Tibial nerve (tissue), 4 donors: Measurements from ENCODE around the gene ABCA9. TPM values are rescaled to one million over a fixed set of nuclear protein-coding genes. Genes with fewer than 3 reads are reported as not detected.
"Not testable (repeated sequence)": the region's sequence is repeated elsewhere in the genome, so short reads cannot be mapped to it uniquely, and the experiment has no call there.

Experiments used
- DNase-seq, 2 donors: peaks; one replicate each; pipeline ENCODE4 v3.0.0-alpha.2; 2019; ENCODE audit warnings: low spot score in 2 of 2
- H3K27ac ChIP-seq, 4 donors: fragments of 200-600 bp; sonication (generic) in 3 of 4; one replicate each; pipeline ENCODE4 v1.5.1; 2017 to 2019; ENCODE audit warnings: mild to moderate bottlenecking in 1 of 4
- H3K27me3 ChIP-seq, 2 donors: fragments of 200-600 bp; sonication (generic) in 1 of 2; one replicate each; pipeline versions ENCODE4 v1.5.1 to v1.6.0; 2017 to 2019
- H3K36me3 ChIP-seq, 3 donors: fragments of 200-600 bp; sonication (generic); one replicate each; pipeline ENCODE4 v1.5.1; 2018 to 2019
- H3K4me1 ChIP-seq, 4 donors: fragments of 200-600 bp; sonication (generic) in 3 of 4; one replicate each; pipeline ENCODE4 v1.5.1; 2017 to 2019
- H3K4me3 ChIP-seq, 4 donors: fragments of 200-600 bp; sonication (generic) in 3 of 4; one replicate each; pipeline ENCODE4 v1.5.1; 2017 to 2019; ENCODE audit warnings: mild to moderate bottlenecking in 1 of 4, moderate library complexity in 1 of 4
- H3K9me3 ChIP-seq, 4 donors: fragments of 200-600 bp; sonication (generic) in 3 of 4; one replicate each; pipeline ENCODE4 v1.5.1; 2017 to 2019
- CTCF ChIP-seq, 5 experiments: fragments of 200-600 bp in 3 of 5; fragments of 450-650 bp in 2 of 5; sonication (generic) in 3 of 5; IDR thresholded peaks; one replicate each; pipeline ENCODE4 v1.5.1; 2016 to 2019; ENCODE audit warnings: antibody characterized with exemption in 5 of 5, mild to moderate bottlenecking in 3 of 5, moderate library complexity in 2 of 5
- EP300 ChIP-seq, 2 donors: sonication (generic); formaldehyde crosslinking; IDR thresholded peaks; one replicate each; pipeline ENCODE4 v1.6.1; 2017; ENCODE audit warnings: antibody characterized with exemption in 2 of 2, mild to moderate bottlenecking in 1 of 2
- POLR2A ChIP-seq, 2 donors: fragments of 450-650 bp; IDR thresholded peaks; one replicate each; pipeline ENCODE4 v1.6.1; 2017; ENCODE audit warnings: antibody characterized with exemption in 2 of 2, mild to moderate bottlenecking in 2 of 2, moderate library complexity in 2 of 2
- WGBS, 2 donors: methylation state at CpG; one replicate each; pipeline ENCODE4 v1.1.5; 2018; 5-methylcytosine and 5-hydroxymethylcytosine counted together
- total RNA-seq, 4 donors: library from RNA; depleted of rRNA; stranded (reverse); fragments of >200 nt; gene quantifications; one replicate each; pipeline ENCODE4 v1.1.0, GENCODE V29; 2016

Gene ABCA9
- total RNA-seq, 4 donors from 2014 or later: 108 to 170 (median 124) TPM

- no peak for DNase-seq
- no peak overlapping the region for H3K27ac ChIP-seq
Observed at GRCh38 chr17:68969101-68969500, 91.6 kb downstream of the ABCA9 start.

GRCh38 chr17:68963958-68964357 is 96.8 kb downstream of the ABCA9 start:
- peak in 1 of 2 donors; percentile 27 for DNase-seq
- 89 to 92% methylated on average over 4 of the region's 4 CpGs for WGBS, 2 donors

More at GRCh38 chr17:68969101-68969500, 91.6 kb downstream of the ABCA9 start:
- Histone ChIP-seq H3K4me1 (peaks cover 0 to 35% (median 4%) of the 10 kb centered on the region in 4 donors), H3K27me3 (no peaks in the 10 kb centered on the region), H3K9me3 (no peaks in the 10 kb centered on the region), H3K36me3 (no peaks in the 10 kb centered on the region), H3K4me3 (no peak overlapping the region)
- no peak for TF ChIP-seq POLR2A (IDR thresholded peaks at IDR 0.05)
- no peak for TF ChIP-seq CTCF (IDR thresholded peaks at IDR 0.05)
- TF ChIP-seq EP300 (IDR thresholded peaks at IDR 0.05): no peak
- WGBS, 2 donors: 81 to 82% methylated on average over 5 of the region's 5 CpGs

GRCh38 chr17:68961214-68961882 is 99.4 kb downstream of the ABCA9 start:
- H3K36me3 ChIP-seq: no peaks in the 10 kb centered on the region
- 67% methylated on average over 9 of the region's 9 CpGs for WGBS, 2 donors
- H3K4me1 ChIP-seq: no peaks in the 10 kb centered on the region
- H3K9me3 ChIP-seq: no peaks in the 10 kb centered on the region
- H3K27ac ChIP-seq: peak overlapping the region in 1 of 4 donors; percentile 28
- no peak for TF ChIP-seq EP300 (IDR thresholded peaks at IDR 0.05)
- no peaks in the 10 kb centered on the region for H3K27me3 ChIP-seq
- H3K4me3 ChIP-seq: no peak overlapping the region
- DNase-seq: peak in 1 of 2 donors; percentile 17

More at GRCh38 chr17:68963958-68964357, 96.8 kb downstream of the ABCA9 start:
- Histone ChIP-seq H3K4me1 (no peaks in the 10 kb centered on the region), H3K27me3 (no peaks in the 10 kb centered on the region), H3K36me3 (no peaks in the 10 kb centered on the region), H3K9me3 (no peaks in the 10 kb centered on the region), H3K4me3 (no peak overlapping the region), H3K27ac (no peak overlapping the region)
- TF ChIP-seq POLR2A (IDR thresholded peaks at IDR 0.05) (no peak), EP300 (IDR thresholded peaks at IDR 0.05) (no peak), CTCF (IDR thresholded peaks at IDR 0.05) (no peak)

- not testable (repeated sequence) for H3K36me3 ChIP-seq, H3K27me3 ChIP-seq, DNase-seq, H3K27ac ChIP-seq, H3K9me3 ChIP-seq, H3K4me1 ChIP-seq, H3K4me3 ChIP-seq
- WGBS, 2 donors: 92 to 98% methylated on average over 2 of the region's 2 CpGs
Observed at GRCh38 chr17:68959117-68959516, 101.6 kb downstream of the ABCA9 start.

GRCh38 chr17:68957944-68958343 is 102.8 kb downstream of the ABCA9 start:
- no peaks in the 10 kb centered on the region for H3K27me3 ChIP-seq
- no peak overlapping the region for H3K27ac ChIP-seq
- no peak overlapping the region for H3K4me3 ChIP-seq
- H3K9me3 ChIP-seq: no peaks in the 10 kb centered on the region
- H3K4me1 ChIP-seq: peaks cover 0 to 7% (median 0%) of the 10 kb centered on the region in 4 donors
- no peak for TF ChIP-seq CTCF (IDR thresholded peaks at IDR 0.05)
- TF ChIP-seq EP300 (IDR thresholded peaks at IDR 0.05): no peak
- TF ChIP-seq POLR2A (IDR thresholded peaks at IDR 0.05): no peak
- DNase-seq: no peak
- H3K36me3 ChIP-seq: no peaks in the 10 kb centered on the region
- 95 to 100% methylated on average over 1 of the region's 1 CpG for WGBS, 2 donors

GRCh38 chr17:68955181-68955841 is 105.4 kb downstream of the ABCA9 start, which contains the start of gene ABCA8:
Gene ABCA8 (minus strand): TSS chr17:68955392. CDS start chr17:68942034, 13,358 bp downstream.
- H3K4me1 ChIP-seq: peaks cover 0 to 12% (median 0%) of the 10 kb centered on the region in 4 donors
- no peaks in the 10 kb centered on the region for H3K27me3 ChIP-seq
- H3K4me3 ChIP-seq: peak within 1 kb of the TSS; percentile 31 to 54 (median 41)
- H3K36me3 ChIP-seq: no peaks in the 10 kb centered on the region
- 14 to 15% methylated on average over 4 of the region's 4 CpGs for WGBS, 2 donors
- DNase-seq: peak; percentile 22 to 59
- H3K9me3 ChIP-seq: no peaks in the 10 kb centered on the region
- peak within 1 kb of the TSS; percentile 51 to 87 (median 78) for H3K27ac ChIP-seq
- TF ChIP-seq CTCF (IDR thresholded peaks at IDR 0.05) (no peak), POLR2A (IDR thresholded peaks at IDR 0.05) (peak in 1 of 2 donors; percentile 40), EP300 (IDR thresholded peaks at IDR 0.05) (peak in 1 of 2 donors; percentile 87)
